ENCODE measurements around the gene TRIM67. TPM values are rescaled to one million over a fixed set of nuclear protein-coding genes. Genes with fewer than 3 reads are reported as not detected.

The TRIM67 gene
- total RNA-seq (2022; extraction: Qiagen RNA extraction) = 0.13 to 0.30 TPM (median 0.16 TPM) in 5 replicates

GRCh38 chr1:231161667-231162296 is at the start of gene TRIM67:
TSS of gene TRIM67 (plus strand) at chr1:231162058. CDS start at chr1:231162970, 912 bp downstream.

GRCh38 chr1:231240883-231241735 is 79.3 kb downstream of the TRIM67 start, which contains the start of gene GNPAT:
TSS of gene GNPAT (plus strand) at chr1:231241212. CDS start at chr1:231241379, 167 bp downstream.

Other genes with a start within 250 kb of the TRIM67 start
- 7.8 to 11.6 TPM (median 9.8 TPM) in 5 replicates for gene TTC13, start 183.2 kb upstream of the TRIM67 start, total RNA-seq (2022; extraction: Qiagen RNA extraction)
- gene ARV1, start 183.0 kb upstream of the TRIM67 start, total RNA-seq (2022; extraction: Qiagen RNA extraction) = 25.2 to 27.1 TPM (median 25.4 TPM) in 5 replicates
- 11.6 to 16.9 TPM (median 15.3 TPM) in 5 replicates for gene FAM89A, start 121.8 kb upstream of the TRIM67 start, total RNA-seq (2022; extraction: Qiagen RNA extraction)
- gene GNPAT, start 79.2 kb downstream of the TRIM67 start, total RNA-seq (2022; extraction: Qiagen RNA extraction) = 35.6 to 41.2 TPM (median 37.0 TPM) in 5 replicates
- gene EXOC8, start 175.8 kb downstream of the TRIM67 start, total RNA-seq (2022; extraction: Qiagen RNA extraction) = 8.0 to 11.4 TPM (median 8.7 TPM) in 5 replicates
- gene SPRTN, start 176.2 kb downstream of the TRIM67 start, total RNA-seq (2022; extraction: Qiagen RNA extraction) = 12.2 to 15.7 TPM (median 14.0 TPM) in 5 replicates